ENCODE data around the gene ARL6IP4.

The ARL6IP4 gene

DNA sequence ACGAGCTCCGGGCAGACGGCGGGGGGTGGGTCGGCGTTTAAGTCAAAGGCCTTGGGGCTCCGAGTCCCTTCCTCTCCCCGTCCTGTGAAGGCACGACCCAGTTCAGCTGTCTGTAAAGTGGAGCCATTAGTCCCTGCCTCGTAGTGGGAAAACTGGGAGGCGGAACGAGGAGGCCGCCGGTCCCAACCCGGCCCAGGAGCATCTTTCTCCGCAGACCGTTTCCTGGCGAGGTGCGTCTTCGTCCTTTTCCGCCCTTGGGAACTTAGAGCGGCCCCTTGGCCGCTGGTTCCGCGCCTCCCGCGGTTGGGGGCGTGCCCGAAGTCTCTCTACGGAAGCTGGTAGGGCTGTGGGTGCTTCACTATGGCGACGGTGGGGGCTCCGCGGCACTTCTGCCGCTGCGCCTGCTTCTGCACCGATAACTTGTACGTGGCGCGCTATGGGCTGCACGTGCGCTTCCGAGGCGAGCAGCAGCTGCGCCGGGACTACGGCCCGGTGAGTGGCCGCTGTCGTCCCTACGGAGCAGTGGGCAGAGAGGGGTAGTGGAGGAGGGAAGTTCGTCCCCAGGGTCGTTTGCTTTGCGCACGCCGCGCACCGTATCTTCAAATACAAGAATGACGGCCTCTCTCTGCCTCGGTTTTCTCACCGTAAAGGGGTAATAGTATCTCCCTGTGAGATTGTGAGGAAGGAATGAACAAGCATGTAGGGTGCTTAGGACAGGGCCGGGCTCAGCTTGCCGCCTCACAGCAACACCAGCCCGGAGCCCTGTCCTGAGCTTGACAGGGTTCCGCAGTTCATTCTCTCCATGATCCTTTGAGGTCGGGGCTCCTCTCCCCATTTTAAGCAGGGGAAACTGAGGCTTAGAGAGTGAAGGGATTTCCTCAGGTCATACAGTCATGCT, 5.3 kb upstream of the ARL6IP4 start, which contains the start of gene OGFOD2:
Gene OGFOD2 (plus strand): TSS at position 353 of the 898 bp plus-strand sequence. CDS start 8 bp downstream, at position 361.
- TF ChIP-seq ZFX (IDR thresholded peaks at IDR 0.05; ENCODE audit: borderline replicate concordance) (no peak), CTCF (IDR thresholded peaks at IDR 0.05) (0 out of 2 replicates have a peak, but pooled peaks have one; percentile 3)
- peak within 1 kb of the TSS; percentile 97 for H3K27ac ChIP-seq

GRCh38 chr12:122975790-122976647, 4.5 kb upstream of the ARL6IP4 start:
- H3K27ac ChIP-seq, result peak overlapping the region; percentile 97
- no peak for TF ChIP-seq CTCF (IDR thresholded peaks at IDR 0.05)
- no peak for TF ChIP-seq ZFX (IDR thresholded peaks at IDR 0.05; ENCODE audit: borderline replicate concordance)

- peak overlapping the region; percentile 97 for H3K27ac ChIP-seq
- no peak for TF ChIP-seq CTCF (IDR thresholded peaks at IDR 0.05)
- no peak for TF ChIP-seq ZFX (IDR thresholded peaks at IDR 0.05; ENCODE audit: borderline replicate concordance)
These were observed 3.9 kb upstream of the ARL6IP4 start for GRCh38 chr12:122976648-122976975.

GRCh38 chr12:122977153-122977552, 3.3 kb upstream of the ARL6IP4 start:
- H3K27ac ChIP-seq, result peak overlapping the region; percentile 97
- TF ChIP-seq CTCF (IDR thresholded peaks at IDR 0.05) (no peak), ZFX (IDR thresholded peaks at IDR 0.05; ENCODE audit: borderline replicate concordance) (no peak)

DNA sequence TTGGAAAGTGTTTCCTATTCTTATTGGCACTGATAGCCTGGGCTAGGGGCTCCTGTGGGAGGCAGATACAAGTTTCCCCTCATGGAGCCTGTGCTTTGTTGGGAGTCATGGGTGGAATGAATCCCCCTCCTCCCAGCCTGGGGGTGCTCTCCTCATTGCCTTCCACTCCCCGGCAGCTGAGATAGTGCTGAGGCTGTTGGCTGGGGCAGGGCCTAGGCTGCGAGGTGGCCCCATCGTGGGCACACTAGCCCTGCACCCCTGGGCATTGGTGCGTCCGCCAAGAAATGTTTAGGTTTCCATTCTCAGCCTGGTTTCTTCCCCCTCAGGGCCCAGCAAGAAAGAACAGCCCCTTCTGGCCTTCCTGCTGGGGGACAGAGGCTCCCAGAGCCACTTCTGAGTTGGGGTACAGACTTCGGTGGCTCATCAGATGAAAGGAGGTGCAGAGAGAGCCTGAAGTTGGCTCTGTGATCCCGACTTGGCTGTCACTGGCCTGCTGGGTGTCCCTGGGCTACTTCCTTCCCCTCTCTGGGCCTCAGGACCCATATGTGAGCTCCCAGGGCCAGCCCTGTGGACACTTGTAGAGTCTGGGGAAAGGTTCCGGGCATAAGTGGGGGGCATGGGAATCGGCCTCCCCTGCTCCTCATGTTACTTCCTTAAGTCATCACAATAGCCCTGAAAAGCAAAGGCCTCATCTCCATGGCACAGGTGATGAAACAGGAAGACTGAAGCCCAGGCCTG, 2.7 kb upstream of the ARL6IP4 start:
- 0 out of 2 replicates have a peak overlapping the region, but pooled peaks have one; percentile 97 for H3K27ac ChIP-seq
- TF ChIP-seq CTCF (IDR thresholded peaks at IDR 0.05) (no peak), ZFX (IDR thresholded peaks at IDR 0.05; ENCODE audit: borderline replicate concordance) (no peak)

GRCh38 chr12:122978507-122978955, 1.9 kb upstream of the ARL6IP4 start:
- TF ChIP-seq ZFX (IDR thresholded peaks at IDR 0.05; ENCODE audit: borderline replicate concordance) (no peak), CTCF (IDR thresholded peaks at IDR 0.05) (no peak)
- 0 out of 2 replicates have a peak overlapping the region, but pooled peaks have one; percentile 88 for H3K27ac ChIP-seq
